ENCODE results near the gene COL23A1.
A peak's percentile ranks its signal among the peaks of the same experiment; 100 is the strongest.

Gene COL23A1

DNA sequence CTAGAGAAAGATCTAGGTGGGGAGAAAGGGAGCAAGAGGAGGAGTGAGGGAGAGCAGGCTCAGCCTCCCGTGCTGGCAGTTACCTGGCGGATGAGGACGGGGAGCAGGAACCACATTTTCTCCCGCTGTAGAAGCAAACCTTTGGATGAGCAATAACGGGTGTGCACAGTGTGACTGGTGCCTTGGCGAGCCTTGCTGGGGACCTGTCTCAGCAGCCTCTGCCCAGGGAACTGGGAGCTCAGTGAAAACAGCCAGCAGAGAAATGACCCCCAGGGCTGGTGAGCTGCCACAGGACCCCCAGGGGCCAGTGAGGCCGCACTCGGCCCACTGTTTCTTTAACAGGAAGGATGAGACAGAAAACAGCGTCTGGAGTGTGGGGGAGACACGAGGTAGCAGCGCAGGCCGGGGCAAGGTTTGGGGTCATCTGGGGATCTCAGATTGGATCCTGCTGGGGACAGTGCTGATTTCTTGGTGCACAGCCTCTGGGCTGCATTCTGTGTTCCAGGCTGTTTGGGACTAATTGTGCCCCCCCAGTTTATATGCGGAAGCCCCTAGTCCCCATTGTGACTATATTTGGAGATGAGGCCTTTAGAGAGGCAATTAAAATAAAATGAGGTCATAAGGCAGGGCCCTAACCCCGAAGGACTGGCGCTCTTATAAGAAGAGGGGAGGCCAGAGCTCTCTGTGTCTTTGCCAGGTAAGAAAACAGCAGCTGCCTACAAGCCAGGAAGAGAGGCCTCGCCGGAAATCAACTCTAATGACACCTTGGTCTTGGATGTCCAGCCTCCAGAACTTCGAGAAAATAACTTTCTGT is 238.8 kb downstream of the COL23A1 start:
- no peak for DNase-seq

DNA sequence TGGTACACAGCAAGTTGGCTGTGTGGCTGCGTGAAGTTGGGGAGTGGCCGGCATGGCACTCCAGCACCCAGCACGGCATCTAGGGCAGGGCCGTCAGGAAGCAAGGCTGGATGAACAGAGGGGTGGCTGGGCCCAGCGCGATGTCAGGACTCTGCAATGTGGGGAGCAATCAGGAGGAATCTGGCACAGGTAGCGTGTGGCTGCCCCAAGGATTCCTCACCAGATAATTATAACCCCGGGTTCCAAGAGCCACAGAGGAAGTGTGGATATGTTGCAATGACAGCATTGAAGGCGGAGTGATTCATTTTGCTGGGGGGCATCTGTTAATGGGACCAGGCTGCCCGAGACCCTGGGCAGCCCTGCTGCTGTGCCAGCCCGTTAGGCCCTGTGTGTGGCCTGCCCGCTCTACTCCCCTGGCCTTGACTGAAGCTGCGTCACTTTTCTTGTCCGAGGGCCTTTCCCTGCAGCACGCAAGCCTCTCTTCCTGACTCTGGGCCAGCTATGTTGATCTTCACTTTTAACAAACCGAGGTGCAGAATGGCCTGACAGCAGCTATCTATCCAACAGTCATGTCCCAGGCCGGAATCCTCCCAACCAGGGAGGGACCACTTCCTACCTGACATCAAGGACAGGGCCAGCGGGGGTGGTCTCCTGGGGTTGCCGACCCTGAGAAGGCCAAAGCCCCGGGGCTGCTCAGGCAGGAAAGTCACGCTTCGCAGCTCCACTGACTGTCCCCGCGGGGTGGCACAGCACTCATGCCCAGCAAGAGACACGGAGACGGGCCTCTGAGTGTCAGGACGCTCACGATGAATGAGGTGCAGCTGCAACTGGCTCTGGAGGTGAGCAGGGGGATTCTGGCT is 239.6 kb downstream of the COL23A1 start:
- peak; percentile 23 for DNase-seq

DNA sequence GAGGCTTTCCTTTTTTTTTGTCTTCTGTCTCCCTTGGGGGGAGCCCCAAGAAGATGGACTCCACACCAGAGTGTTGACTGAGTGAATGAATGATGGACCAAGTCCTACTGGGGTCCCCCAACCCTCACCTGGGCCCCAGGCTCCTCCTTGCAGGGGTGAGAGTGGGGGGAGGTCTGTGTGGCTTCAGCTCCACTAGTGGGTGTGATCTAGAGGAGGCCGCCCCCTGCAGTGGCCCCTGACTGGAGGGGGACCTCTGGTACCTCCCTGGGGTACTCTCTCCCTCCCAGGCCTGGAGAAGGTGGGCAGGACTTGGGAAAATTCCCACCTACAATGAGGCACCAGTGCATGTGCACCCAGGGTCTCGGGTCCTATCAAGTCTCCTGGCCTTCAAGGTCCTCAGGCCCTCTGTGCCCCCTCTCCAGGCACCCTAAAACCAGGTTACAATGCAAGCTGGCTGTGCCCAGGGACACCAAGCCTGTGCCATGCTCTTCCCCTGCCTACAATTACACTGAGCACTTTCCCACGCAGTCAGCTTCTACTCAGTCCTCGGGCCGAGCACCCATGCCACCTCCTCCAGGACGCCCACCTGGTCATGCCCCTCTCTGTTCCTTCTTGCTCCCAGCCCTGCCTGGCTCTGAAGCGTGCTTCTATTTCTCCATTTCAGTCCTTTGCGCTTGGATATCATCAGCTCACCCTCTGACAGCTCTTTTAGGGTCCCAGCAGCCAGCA is 240.4 kb downstream of the COL23A1 start:
- DNase-seq, result no peak

DNA sequence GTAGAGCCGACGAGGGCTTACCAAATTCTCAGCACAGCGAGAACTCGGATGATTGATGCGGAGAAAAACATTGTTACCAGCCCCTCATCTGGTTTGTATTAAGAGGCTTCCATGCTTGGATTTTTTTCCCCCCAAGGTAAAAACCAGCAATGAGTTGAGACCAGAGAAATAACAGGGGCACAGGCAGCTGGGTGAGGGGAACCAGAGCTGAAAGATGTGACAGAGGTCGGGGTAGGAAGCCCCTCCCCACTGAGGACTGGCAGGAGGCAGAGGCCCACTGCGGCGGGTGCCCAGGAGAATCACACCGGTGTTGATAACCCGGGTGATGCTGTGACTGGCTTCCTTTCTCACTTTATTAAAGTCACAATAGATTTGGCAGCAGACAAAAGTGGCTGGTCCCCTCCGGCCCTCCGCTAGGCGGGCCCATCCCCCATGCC is 241.1 kb downstream of the COL23A1 start:
- DNase-seq, result no peak

DNA sequence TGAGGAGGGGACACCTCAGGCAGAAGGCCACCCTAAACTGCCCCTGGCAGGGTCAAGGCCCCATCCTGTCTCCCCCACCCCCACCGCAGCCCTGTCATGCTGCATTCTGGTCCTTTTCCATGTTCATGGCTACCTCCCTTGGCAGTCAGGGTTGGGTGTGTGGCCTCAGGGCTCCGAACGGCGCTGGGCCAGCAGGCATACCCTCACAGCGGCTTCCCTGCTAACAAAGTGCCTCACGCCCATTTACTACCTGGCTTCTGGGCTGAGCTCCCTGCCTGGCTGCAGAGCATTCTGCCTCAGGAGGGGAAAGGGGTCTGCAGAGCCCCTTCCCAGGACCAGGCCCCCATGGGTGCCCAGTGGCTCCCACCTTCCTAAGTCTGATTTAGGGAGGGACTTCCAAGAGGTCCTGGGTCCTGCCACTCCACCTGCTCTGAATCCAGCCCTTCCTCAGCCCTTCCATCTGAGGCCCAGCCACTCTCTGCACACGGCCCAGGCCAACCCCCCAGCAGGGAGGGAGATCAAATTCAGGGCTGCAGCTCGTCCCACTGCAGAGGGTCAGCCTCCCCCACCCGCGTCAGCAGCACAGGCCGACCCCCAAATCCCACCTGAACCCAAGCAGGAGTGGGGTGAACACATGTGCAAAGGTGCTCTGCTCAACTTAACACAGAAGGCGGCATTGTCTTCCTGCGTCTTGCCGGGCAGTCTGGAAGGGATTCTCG is 241.7 kb downstream of the COL23A1 start:
- DNase-seq, result no peak

DNA sequence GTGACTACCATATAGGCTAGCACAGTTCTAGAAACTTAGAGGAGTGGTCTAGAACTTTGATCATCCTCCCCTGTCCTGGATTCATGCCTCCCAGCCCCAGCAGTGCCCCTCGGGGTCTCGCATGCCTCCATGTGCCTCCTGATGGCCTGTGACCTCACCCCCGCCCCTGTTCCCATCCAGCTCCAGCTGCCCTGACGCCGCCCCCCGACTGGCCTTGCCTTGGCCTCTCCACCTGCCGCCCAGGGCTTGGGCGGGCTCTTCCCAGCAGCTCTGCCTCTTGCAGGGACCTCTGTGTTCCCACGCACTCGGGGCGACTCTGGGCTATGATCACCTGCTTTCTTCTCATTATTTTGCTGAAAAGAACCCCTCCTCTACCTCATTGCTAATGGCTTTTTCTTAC is 242.2 kb downstream of the COL23A1 start:
- no peak for DNase-seq

DNA sequence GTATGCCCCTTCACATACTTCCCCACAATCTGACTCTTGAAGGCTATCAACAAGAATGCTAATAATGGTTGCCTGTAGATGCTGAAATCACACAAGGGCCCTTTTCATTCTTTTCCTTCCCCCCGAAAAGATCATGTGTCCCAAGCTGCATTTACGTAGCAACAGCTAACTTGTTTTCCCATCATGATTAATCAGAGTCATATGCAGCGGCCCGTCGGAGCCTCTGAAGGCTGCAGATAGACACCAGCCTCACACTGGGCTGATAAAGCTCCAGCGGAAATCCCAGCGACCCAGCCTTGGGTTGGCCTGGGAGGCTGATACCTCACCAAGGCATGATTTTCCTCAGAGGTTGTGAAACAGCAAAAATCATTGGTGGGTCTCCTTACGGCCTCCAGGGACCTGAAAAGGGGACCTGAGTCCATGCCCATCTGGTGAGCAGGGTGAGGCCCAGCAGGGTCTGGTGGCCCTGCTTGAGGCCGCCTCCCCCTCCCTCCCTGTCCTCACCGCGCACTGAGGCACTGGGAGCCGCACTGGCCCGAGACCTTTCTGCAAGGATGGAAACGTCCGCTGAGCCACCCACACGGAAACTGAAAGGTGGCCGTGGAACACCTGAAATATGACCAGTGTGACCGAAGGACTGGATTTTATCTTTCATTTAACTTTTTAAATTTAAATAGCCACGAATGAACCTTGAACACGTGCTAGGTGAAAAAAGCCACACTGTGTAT is 243.4 kb downstream of the COL23A1 start:
- no peak for DNase-seq

DNA sequence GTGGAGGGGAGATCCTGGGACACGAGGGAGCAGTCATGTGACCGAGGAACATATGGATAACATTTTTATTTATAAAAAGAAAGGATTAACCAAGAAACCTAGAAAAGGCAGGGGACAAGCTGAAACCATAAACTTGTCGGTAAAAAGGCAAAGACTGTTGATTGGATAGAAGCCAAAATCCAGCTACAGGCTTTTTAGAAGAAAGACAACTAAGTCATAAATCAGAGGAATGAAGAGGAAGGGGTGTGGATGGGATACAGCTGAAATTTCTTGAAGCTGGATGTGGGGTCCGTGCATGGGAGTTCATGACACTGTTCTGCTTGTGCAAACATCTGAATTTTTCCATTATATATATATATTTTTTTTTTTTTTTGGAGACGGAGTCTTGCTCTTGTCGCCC is 246.9 kb downstream of the COL23A1 start:
- no peak for DNase-seq

DNA sequence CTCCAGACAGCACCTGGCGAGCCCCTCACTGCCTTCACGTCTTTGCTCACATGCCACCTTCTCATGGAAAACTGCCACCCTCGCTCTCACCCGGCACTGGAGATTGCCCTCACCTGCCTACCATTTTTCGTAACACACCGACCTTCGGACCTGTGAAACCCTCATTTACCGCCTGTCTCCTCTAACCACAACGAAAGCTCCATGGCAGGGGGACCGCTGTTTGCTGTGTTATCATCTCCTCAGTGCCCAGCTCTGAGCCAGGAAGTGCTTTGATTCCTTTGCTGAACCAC is 248.4 kb downstream of the COL23A1 start:
- no peak for DNase-seq

DNA sequence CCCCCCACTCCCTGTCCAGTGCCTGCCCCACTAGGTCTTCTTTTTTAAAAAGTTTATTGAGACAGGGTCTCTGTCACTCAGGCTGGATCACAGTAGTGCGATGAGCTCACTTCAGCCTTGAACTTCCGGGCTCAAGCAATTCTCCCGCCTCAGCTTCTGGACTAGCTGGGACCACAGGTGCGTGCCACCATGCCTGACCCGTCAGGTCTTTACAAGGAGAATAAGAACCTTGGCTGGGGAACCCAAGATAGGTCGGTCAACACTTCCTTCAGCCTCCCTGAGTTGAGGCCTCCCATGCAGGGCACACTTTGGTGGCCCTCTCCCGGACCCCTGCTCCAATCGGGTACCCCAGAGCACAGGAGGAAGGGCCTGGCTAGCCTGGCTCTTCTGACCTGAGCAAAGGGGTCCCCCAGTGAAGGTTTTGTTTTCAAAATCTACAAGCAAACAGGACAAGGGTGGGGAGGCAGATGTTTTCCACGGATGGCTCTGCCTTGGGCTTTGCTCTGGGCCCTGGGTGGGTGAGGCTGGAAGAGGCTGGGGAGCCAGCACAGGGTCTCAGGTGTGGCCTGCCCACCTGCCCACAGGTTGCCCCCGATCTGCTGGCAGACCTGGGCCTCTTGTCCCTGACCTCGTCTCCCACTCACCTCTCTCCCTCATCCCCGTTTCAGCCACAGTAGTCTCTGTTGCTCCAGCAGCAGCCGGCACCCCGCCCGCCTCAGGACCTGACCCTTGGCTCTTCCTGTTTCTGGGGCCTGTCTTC is 248.9 kb downstream of the COL23A1 start:
- no peak for DNase-seq

DNA sequence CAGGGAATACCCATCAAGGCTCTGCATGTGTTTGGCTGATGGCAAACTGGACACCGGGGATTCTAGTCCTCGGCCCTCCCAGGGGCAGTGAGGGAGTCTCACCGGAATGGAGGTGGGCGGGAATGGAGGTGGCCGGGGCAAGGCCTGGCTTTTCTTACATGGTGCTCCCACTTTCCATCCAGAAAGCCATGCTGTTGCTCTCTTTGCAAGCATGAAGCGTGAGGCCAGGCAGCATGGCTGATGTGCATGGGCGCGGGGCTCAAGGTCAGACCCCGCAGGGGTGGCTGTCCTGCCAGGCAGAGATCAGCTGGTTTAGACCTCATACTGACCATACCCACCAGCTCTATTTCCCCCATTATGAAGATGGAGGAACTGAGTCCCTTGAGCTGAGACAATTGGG is 249.6 kb downstream of the COL23A1 start:
- DNase-seq, result no peak

DNA sequence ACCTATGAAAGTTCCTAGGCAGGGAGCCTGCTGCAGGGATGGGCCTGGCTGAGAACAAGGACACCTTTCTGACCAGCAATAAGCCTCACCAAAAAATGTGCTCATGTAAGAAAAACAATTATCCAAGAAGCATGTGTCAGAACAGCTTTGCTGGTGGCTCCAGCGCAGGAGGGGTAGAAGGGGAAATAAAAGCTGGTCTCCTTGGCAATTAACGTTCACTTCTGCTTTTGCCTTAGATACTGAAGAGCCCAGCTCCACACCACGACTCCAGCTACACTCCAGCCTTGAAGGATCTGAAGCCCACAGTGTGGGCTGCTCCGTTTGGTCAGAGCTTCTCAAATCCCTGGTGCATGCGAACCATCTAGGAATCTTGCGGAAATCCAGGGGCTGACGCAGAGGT is 250.0 kb downstream of the COL23A1 start:
- DNase-seq, result no peak

DNA sequence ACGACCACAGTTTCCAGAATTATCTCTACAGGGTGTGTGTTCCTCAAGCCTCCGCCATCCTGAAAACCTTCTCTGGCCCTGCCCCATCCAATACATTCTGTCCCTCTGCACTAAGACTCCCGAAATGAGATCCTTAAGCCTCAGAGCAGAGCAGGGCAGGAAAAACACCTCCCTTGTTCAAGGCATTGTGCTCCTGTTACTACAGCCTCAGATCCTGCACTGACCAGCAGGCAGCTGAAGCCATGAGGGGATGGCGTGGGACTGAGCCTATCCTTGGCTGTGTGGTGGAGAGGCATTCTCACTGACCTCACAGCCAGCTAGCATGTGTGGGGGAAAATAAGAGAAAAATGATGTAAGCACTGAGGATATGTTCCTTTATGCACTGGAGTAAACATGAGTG is 250.9 kb downstream of the COL23A1 start:
- no peak for DNase-seq

DNA sequence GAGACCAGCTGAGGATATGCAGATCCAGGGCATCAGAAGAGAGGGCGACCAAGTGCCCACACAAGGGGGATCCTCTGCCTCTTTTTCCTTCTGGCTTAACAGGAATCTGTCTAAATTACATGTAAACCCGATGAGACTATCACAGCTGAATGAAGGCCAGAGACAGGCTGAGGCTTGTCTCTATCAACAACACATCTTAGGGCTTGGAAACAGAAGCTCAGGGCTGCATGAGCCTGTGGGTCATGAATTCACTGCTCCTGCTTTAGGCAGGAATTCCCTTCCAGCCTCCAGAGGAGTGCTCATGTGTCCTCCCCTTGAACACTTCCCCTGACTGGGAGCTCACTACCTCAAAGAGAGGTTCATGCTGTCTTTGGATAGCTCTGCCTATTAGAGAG is 251.4 kb downstream of the COL23A1 start:
- no peak for DNase-seq

DNA sequence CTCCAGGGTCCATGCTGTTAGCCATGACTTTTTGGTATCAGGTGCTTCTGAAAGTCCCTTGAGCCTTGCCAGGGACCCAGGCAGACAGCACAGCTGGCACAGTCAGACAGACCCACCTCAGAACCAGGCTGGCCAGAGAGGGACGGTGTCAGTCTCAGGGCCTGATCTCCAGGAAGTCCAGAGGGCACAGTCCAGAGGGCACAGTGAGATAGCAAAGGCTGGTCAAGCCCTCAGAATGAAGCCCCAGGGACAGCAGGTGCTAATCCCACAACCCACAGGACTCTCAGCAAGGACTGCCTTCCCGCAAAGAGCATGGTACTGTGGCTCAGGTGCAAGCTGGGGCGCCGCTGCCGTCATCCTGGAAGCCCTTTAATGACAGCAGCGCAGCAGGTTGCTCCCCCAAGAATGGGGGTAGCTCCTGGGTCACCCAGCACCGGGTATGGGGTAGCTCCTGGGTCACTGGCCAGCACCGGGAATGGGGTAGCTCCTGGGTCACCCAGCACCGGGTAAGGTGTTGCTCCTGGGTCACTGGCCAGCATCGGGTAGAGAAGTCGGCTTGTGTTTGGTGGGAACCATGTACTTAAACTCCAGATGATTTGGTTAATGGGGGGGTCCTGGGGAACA is 252.0 kb downstream of the COL23A1 start:
- DNase-seq, result no peak

DNA sequence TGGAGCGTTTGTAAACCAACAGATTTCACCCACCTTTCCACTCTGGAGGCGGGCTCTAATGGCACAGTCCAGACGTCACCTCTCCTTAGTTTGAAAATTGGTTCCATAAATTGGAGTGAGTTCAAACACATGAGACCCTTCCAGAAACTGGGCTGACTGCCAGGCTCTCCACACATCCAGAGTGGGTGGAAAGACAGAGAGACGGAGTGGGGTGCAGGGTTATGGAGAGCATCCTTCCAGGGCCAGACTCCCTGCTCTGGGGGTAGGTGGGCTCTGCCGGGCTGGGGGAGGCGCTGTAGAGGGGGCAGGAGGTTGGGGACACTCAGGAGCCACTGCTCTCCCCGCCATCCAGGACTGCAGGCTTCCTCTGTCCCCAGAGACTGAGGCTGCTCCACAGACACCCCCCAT is 252.9 kb downstream of the COL23A1 start:
- no peak for DNase-seq

DNA sequence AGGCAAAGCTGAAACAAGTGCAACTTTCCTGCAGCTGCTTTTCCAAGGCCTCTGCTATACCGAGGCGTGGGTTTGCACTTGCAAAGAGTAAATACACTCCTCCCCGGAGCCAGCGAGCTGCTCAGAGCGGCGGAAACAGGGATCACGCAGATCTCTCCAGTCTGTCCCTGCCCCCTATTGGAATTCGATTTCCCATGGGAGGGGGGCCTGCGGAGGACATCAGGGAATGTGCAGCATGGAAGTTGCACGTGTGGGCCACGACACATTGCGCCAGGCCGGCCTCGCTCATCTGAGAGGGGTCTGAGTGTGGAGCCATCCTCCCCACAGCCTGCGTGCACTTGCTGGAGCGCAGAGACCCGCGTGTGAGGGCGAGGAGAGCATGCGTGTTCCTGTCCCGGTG is 253.3 kb downstream of the COL23A1 start:
- DNase-seq, result no peak

DNA sequence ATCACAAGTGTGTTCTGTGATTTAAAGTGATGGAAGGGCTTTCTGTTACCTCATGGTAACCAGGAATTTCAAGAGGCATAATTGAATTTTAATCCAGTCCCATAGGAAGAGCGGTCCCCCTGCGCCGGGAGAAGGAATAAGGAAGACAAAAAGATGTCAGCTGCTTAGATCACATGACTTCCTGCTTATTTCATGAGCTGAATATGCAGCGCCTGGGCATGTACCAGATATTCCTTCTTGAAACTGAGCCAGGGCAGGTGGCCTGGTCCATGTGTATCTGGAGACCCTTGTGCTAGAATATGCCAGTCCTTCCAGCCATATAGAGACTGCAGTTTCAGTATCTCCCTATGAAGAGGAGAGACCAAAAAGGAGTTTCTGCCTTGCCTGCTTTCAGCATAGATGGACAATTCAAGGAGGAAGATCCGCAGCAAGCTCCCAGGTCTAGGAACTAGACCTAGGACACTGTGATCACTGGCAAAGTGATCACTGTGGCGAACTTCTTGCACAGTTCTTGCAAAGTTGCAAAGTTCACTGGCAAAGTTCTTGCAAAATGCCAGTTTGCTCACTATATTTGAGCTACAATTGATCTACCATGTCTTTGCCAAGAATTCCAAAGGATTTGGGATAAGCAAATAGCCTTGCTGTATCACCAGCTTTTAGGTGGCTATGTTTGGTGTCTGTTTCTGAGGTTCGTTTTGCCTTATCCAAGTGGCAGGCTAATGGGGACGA is 254.7 kb downstream of the COL23A1 start:
- DNase-seq, result no peak

DNA sequence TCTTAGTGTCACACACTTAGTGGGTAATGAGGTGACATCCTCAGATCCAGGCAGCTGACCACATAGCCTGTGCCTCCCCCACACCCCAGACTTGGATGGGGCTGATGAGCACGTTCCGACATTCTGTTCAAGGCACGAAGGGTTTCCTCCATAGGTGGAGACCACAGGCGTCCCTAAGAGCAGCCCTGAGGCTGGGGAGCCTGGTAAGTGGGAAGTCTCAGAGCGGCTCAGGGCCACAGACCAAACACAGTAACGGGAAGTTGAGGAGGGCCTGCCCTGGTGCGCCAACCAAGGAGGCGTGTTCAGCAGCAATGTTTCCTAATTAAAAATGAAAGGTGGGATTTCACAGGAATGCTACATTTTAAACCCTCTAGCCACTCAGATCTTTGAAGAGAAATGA is 255.3 kb downstream of the COL23A1 start:
- DNase-seq, result no peak

DNA sequence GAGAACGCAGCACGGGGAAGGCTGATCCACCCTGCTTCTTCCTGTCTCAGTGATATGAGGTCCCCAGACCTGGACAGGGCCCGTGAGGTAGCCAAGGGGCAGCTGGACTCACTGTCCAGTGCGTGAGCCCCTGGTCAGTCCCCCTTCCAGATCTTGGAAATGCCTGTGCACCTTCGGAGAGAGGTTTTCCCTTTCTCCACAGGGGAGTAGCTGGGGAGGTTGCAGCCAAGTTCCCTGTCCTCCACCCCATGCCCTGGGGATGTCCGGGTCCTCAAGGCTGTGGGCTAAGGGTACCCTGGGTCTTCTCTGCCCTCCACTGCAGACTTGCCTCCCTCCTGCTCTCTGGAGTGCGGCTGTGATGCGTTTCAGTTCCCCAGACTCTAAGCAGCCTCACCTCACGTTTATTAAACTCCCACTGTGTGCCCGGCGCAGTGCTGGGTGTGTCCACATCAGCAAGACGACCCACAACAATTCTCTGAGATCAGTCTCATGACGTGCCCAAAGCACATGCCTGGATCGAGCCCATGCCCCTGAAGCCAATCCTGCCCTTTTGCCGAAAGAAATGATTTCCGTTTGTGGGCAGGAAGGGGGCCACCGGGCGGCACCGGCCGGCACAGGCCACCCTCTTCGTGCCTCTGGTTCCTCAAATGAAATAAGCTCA is 256.2 kb downstream of the COL23A1 start:
- DNase-seq, result no peak
